OCI-LY3 (cell line): Measurements from ENCODE around the gene RANBP9.

Experiments used
- H2AFZ ChIP-seq: fragments of 200-600, 300-600 bp; shearing (Covaris generic); 2 replicates; pipeline ENCODE4 v1.6.0; 2014; ENCODE audit warnings: antibody characterized with exemption, low read depth, low read length
- H3K27ac ChIP-seq: fragments of 200-600, 300-600 bp; sonication (generic); 2 replicates; pipeline ENCODE4 v1.5.1; 2014; ENCODE audit warnings: mild to moderate bottlenecking, low read length, moderate library complexity, mixed read lengths
- H3K27me3 ChIP-seq: fragments of 200-600, 300-600 bp; sonication (generic); 2 replicates; pipeline ENCODE4 v1.6.1; 2014; ENCODE audit warnings: low read depth, low read length, mixed read lengths
- H3K36me3 ChIP-seq: fragments of 200-600, 300-600 bp; sonication (generic); replicated peaks from 2 replicates; pipeline ENCODE3; 2014; ENCODE audit warnings: low read depth, low read length, mixed read lengths
- H3K4me1 ChIP-seq: fragments of 300-600, 200-600 bp; sonication (generic); 2 replicates; pipeline ENCODE4 v1.6.1; 2014; ENCODE audit warnings: low read length, mixed read lengths
- H3K4me2 ChIP-seq: fragments of 200-600, 300-600 bp; sonication (generic); 2 replicates; pipeline ENCODE4 v1.6.1; 2014; ENCODE audit warnings: low read length, mixed read lengths
- H3K4me3 ChIP-seq: fragments of 300-600, 200-600 bp; sonication (generic); 2 replicates; pipeline ENCODE4 v1.5.1; 2014; ENCODE audit warnings: antibody characterized with exemption, mild to moderate bottlenecking, low read length, moderate library complexity
- H3K79me2 ChIP-seq: fragments of 300-600, 200-600 bp; shearing (Covaris generic); 2 replicates; pipeline ENCODE4 v1.6.1; 2014; ENCODE audit warnings: mild to moderate bottlenecking, low read length, mixed read lengths
- H3K9ac ChIP-seq: fragments of 300-600, 200-600 bp; shearing (Covaris generic); 2 replicates; pipeline ENCODE4 v1.6.0; 2014; ENCODE audit warnings: mild to moderate bottlenecking, low read length, moderate library complexity
- H3K9me3 ChIP-seq: fragments of 200-600, 300-600 bp; shearing (Covaris generic); 2 replicates; pipeline ENCODE4 v1.6.1; 2014; ENCODE audit warnings: low read length, mixed read lengths; ENCODE audit not compliant: insufficient read depth
- H4K20me1 ChIP-seq: fragments of 200-600, 300-600 bp; sonication (generic); 2 replicates; pipeline ENCODE4 v1.6.1; 2016; ENCODE audit warnings: low read length, mixed read lengths; ENCODE audit not compliant: insufficient read depth
- CTCF ChIP-seq: fragments of 200-600, 300-600 bp; sonication (generic); IDR thresholded peaks from 2 replicates; pipeline ENCODE4 v1.5.1; 2014; ENCODE audit warnings: antibody characterized with exemption, low read length, low read depth
- EZH2phosphoT487 ChIP-seq: fragments of 200-600 bp; shearing (Covaris generic); IDR thresholded peaks from 2 replicates; pipeline ENCODE4 v1.6.1; 2018; ENCODE audit warnings: antibody characterized with exemption, mixed run types, low read depth

Gene RANBP9

DNA sequence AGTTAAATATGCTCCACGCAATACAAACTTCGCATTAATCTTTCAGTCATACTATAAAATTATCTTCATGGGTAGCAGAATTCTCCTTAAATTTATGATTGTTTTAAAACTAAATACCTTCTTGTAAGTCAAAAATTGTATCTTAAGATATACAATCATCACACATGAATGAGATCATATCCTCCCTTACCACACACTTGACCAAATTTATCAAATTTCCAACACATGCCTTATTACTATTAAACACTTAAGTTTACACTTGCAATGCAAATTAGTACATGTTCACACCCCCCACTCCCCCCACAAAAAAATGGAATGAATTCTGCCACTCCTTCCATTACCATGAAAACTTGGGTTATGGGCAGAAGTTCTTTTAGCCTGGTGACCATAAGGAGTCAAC lies 13.8 kb downstream of the RANBP9 start:
- Histone ChIP-seq H3K4me1 (peaks cover 14% of the 10 kb centered on the region), H3K4me2 (no peak overlapping the region), H3K79me2 (peaks cover 43% of the 10 kb centered on the region), H3K27ac (no peak overlapping the region), H3K4me3 (no peak overlapping the region), H2AFZ (no peak overlapping the region), H3K9ac (no peak overlapping the region), H3K27me3 (no peaks in the 10 kb centered on the region), H3K9me3 (no peaks in the 10 kb centered on the region), H3K36me3 (peaks cover 3% of the 10 kb centered on the region), H4K20me1 (peaks cover 16% of the 10 kb centered on the region)
- no peak for TF ChIP-seq EZH2phosphoT487
- TF ChIP-seq CTCF: no peak

- no peak overlapping the region for H3K4me2 ChIP-seq
- H3K79me2 ChIP-seq: peaks cover 28% of the 10 kb centered on the region
- H3K27ac ChIP-seq: no peak overlapping the region
- no peaks in the 10 kb centered on the region for H3K9me3 ChIP-seq
- H3K4me3 ChIP-seq: no peak overlapping the region
- TF ChIP-seq CTCF (no peak), EZH2phosphoT487 (no peak)
- H4K20me1 ChIP-seq: peaks cover 12% of the 10 kb centered on the region
- no peaks in the 10 kb centered on the region for H3K27me3 ChIP-seq
- H3K36me3 ChIP-seq: peaks cover 3% of the 10 kb centered on the region
- H3K9ac ChIP-seq: no peak overlapping the region
- peaks cover 10% of the 10 kb centered on the region for H3K4me1 ChIP-seq
- H2AFZ ChIP-seq: no peak overlapping the region
Observed at GRCh38 chr6:13696226-13696625, 15.4 kb downstream of the RANBP9 start.

- no peak overlapping the region for H3K4me2 ChIP-seq
- H3K4me3 ChIP-seq: no peak overlapping the region
- peaks cover 6% of the 10 kb centered on the region; the same call in 1 of the 2 replicates for H4K20me1 ChIP-seq
- H3K9ac ChIP-seq: no peak overlapping the region
- peaks cover 3% of the 10 kb centered on the region for H3K36me3 ChIP-seq
- no peak overlapping the region for H2AFZ ChIP-seq
- H3K4me1 ChIP-seq: peaks cover 10% of the 10 kb centered on the region
- no peak for TF ChIP-seq EZH2phosphoT487
- no peak for TF ChIP-seq CTCF
- no peaks in the 10 kb centered on the region for H3K27me3 ChIP-seq
- H3K9me3 ChIP-seq: no peaks in the 10 kb centered on the region
- no peak overlapping the region for H3K27ac ChIP-seq
- peaks cover 18% of the 10 kb centered on the region for H3K79me2 ChIP-seq
Observed at GRCh38 chr6:13695252-13695651, 16.4 kb downstream of the RANBP9 start.

DNA sequence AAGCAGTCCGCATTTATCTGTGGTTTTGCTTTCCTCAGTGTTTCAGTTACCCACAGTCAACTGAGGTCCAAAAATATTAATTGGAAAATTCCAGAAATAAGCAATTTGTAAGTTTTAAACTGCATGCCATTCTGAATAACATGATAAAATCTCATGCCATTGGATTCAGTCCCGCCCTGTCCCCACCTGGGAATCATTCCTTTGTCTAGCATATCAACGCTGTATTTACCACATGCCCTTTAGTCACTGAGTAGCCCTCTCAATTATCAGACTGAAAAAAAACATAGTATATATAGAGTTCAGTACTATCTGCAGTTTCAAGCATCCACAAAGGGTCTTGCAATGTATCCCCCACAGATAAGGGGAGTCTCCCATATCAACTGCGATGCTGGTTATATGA lies 17.1 kb downstream of the RANBP9 start:
- no peak overlapping the region for H3K4me3 ChIP-seq
- peaks cover 11% of the 10 kb centered on the region for H3K79me2 ChIP-seq

More for the DNA sequence above, 17.1 kb downstream of the RANBP9 start:
- H4K20me1 ChIP-seq: 0 out of 2 replicates have a peak, but pooled peaks cover 4% of the 10 kb centered on the region
- no peak overlapping the region for H3K9ac ChIP-seq
- H3K27ac ChIP-seq: no peak overlapping the region
- no peak for TF ChIP-seq EZH2phosphoT487
- no peak for TF ChIP-seq CTCF
- no peaks in the 10 kb centered on the region for H3K27me3 ChIP-seq
- H3K36me3 ChIP-seq: peaks cover 3% of the 10 kb centered on the region
- no peak overlapping the region for H3K4me2 ChIP-seq
- no peaks in the 10 kb centered on the region for H3K9me3 ChIP-seq
- H2AFZ ChIP-seq: no peak overlapping the region
- H3K4me1 ChIP-seq: peaks cover 10% of the 10 kb centered on the region
